GM12892 (cell line): Measurements from ENCODE around the gene CEP104.

Experiments used
- POLR2A ChIP-seq: IDR thresholded peaks from 2 replicates; pipeline ENCODE4 v1.6.1; 2011; ENCODE audit warnings: low read depth, low read length, control low read depth
- TAF1 ChIP-seq: IDR thresholded peaks from 2 replicates; pipeline ENCODE4 v1.6.1; 2011; ENCODE audit warnings: low read depth, mild to moderate bottlenecking, control low read depth, low read length, borderline replicate concordance

GRCh38 chr1:3842912-3843311 lies 14.1 kb downstream of the CEP104 start:
- TF ChIP-seq POLR2A, result no peak
- TF ChIP-seq TAF1, result no peak
